Thoracic aorta (tissue), 2 donors: ENCODE data around the gene CDC42SE2. TPM values are rescaled to one million over a fixed set of nuclear protein-coding genes. Genes with fewer than 3 reads are reported as not detected.

Experiments used
- ATAC-seq: fragments of 150-250 bp; one replicate; pipeline ENCODE4 v1.8.0; 2017; ENCODE audit warnings: low read depth; ENCODE audit not compliant: insufficient number of reproducible peaks, low FRiP score
- DNase-seq: peaks from one replicate; pipeline ENCODE4 v3.0.0-alpha.2; 2020; ENCODE audit warnings: low spot score
- H3K27ac ChIP-seq, 2 donors: fragments of 200-600 bp; sonication (generic); 1 replicate in 1 of 2; 2 replicates in 1 of 2; pipeline ENCODE4 v1.5.1; 2016; ENCODE audit warnings: mild to moderate bottlenecking in 2 of 2, moderate library complexity in 2 of 2
- H3K27me3 ChIP-seq: fragments of 200-600 bp; sonication (generic); replicated peaks from 2 replicates; pipeline ENCODE4 v1.6.0; 2016; ENCODE audit warnings: mild to moderate bottlenecking; ENCODE audit not compliant: insufficient read depth
- H3K36me3 ChIP-seq: fragments of 200-600 bp; sonication (generic); one replicate; pipeline ENCODE4 v1.5.1; 2016
- H3K4me1 ChIP-seq, 2 donors: fragments of 200-600 bp; sonication (generic); 1 replicate in 1 of 2; 2 replicates in 1 of 2; pipeline versions ENCODE4 v1.5.1 to v1.6.0; 2016; ENCODE audit warnings: low read depth in 2 of 2, mild to moderate bottlenecking in 1 of 2; ENCODE audit not compliant: control insufficient read depth in 1 of 2
- H3K4me3 ChIP-seq: fragments of 200-600 bp; sonication (generic); 2 replicates; pipeline ENCODE4 v1.5.1; 2016; ENCODE audit warnings: mild to moderate bottlenecking
- H3K9me3 ChIP-seq: fragments of 200-600 bp; sonication (generic); 2 replicates; pipeline ENCODE4 v1.5.1; 2016
- CTCF ChIP-seq: fragments of 200-600 bp; sonication (generic); IDR thresholded peaks from one replicate; pipeline ENCODE4 v1.5.1; 2019; ENCODE audit warnings: antibody characterized with exemption
- total RNA-seq, 2 donors: library from RNA; depleted of rRNA; stranded (reverse); fragments of >200 nt; gene quantifications; one replicate each; pipeline versions ENCODE4 v1.1.0 to v1.2.3, GENCODE V29; 2016

CDC42SE2 gene
- total RNA-seq, 2 donors from 2014 or later: 20.3 to 38.0 TPM

- DNase-seq (no peak), ATAC-seq (no peak)
- Histone ChIP-seq H3K27ac (no peak overlapping the region), H3K9me3 (no peaks in the 10 kb centered on the region), H3K27me3 (no peaks in the 10 kb centered on the region), H3K4me3 (no peak overlapping the region), H3K36me3 (no peaks in the 10 kb centered on the region), H3K4me1 (peaks cover 19 to 34% of the 10 kb centered on the region in 2 donors)
- no peak for TF ChIP-seq CTCF
Observed at GRCh38 chr5:131389869-131390265, 126.0 kb downstream of the CDC42SE2 start.

- DNase-seq: no peak
- Histone ChIP-seq H3K36me3 (no peaks in the 10 kb centered on the region), H3K9me3 (no peaks in the 10 kb centered on the region), H3K27me3 (no peaks in the 10 kb centered on the region), H3K4me1 (peaks cover 13 to 27% of the 10 kb centered on the region in 2 donors), H3K4me3 (no peak overlapping the region), H3K27ac (peak overlapping the region in 1 of 2 donors; percentile 42)
- ATAC-seq: no peak
- no peak for TF ChIP-seq CTCF
Observed at GRCh38 chr5:131392466-131393095, 128.7 kb downstream of the CDC42SE2 start.

- DNase-seq (no peak), ATAC-seq (peak; percentile 46)
- TF ChIP-seq CTCF: no peak
- Histone ChIP-seq H3K9me3 (no peaks in the 10 kb centered on the region), H3K4me3 (peak overlapping the region; percentile 4), H3K4me1 (peaks cover 13 to 27% of the 10 kb centered on the region in 2 donors), H3K36me3 (no peaks in the 10 kb centered on the region), H3K27me3 (no peaks in the 10 kb centered on the region), H3K27ac (peak overlapping the region; percentile 15 to 42)
Observed at GRCh38 chr5:131393498-131393968, 129.7 kb downstream of the CDC42SE2 start.

GRCh38 chr5:131394128-131394527 is 130.3 kb downstream of the CDC42SE2 start:
- TF ChIP-seq CTCF: no peak
- peak overlapping the region; percentile 4 for H3K4me3 ChIP-seq
- peak overlapping the region in 1 of 2 donors; percentile 42 for H3K27ac ChIP-seq
- no peak for DNase-seq
- H3K36me3 ChIP-seq: no peaks in the 10 kb centered on the region
- ATAC-seq: no peak
- H3K9me3 ChIP-seq: no peaks in the 10 kb centered on the region
- no peaks in the 10 kb centered on the region for H3K27me3 ChIP-seq
- H3K4me1 ChIP-seq: peaks cover 13 to 27% of the 10 kb centered on the region in 2 donors

DNA sequence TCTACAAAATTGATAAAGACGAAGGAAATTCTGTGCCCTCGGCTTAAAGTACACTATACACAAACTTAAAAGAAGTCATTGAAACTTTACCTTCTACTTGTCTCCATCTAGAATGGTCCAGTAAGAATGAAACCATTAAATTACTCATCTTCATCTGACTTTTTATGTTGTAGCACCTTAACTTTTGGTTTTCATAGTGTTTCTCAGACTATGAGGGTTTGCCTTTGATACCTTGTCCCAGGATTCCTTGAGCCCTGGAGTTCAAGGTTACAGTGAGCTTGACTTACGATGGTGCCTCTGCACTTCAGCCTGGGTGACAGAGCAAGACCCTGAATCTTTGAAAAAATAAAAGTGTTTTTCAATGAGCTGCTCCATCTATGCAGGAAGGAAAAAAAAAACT is 132.2 kb downstream of the CDC42SE2 start:
- H3K36me3 ChIP-seq: no peaks in the 10 kb centered on the region
- H3K4me3 ChIP-seq: no peak overlapping the region
- DNase-seq: no peak
- ATAC-seq: no peak
- TF ChIP-seq CTCF: no peak
- H3K9me3 ChIP-seq: no peaks in the 10 kb centered on the region
- peaks cover 13 to 27% of the 10 kb centered on the region in 2 donors for H3K4me1 ChIP-seq
- H3K27me3 ChIP-seq: no peaks in the 10 kb centered on the region
- H3K27ac ChIP-seq: no peak overlapping the region
